Measurements from ENCODE around the gene EPOP. TPM values are rescaled to one million over a fixed set of nuclear protein-coding genes. Genes with fewer than 3 reads are reported as not detected.

The EPOP gene
- total and polyA plus RNA-seq, 2 of the 13 experiments (the other 11 are each of a cell fraction or from before 2014, with no cell fraction given): 14.7 to 37.8 TPM

GRCh38 chr17:38657824-38658740 lies 16.7 kb downstream of the EPOP start (continued):
- no peak for TF ChIP-seq ARID3A (IDR thresholded peaks at IDR 0.05; ENCODE audit: low read depth, low read length)
- TF ChIP-seq ZNF333 (CRISPR knock-in tag; IDR thresholded peaks at IDR 0.05; ENCODE audit: borderline replicate concordance): 0 out of 2 replicates have a peak, but pooled peaks have one; percentile 60
- no peak for TF ChIP-seq CBX1 (IDR thresholded peaks at IDR 0.05; ENCODE audit: low read depth)
- TF ChIP-seq, protein P1, sequence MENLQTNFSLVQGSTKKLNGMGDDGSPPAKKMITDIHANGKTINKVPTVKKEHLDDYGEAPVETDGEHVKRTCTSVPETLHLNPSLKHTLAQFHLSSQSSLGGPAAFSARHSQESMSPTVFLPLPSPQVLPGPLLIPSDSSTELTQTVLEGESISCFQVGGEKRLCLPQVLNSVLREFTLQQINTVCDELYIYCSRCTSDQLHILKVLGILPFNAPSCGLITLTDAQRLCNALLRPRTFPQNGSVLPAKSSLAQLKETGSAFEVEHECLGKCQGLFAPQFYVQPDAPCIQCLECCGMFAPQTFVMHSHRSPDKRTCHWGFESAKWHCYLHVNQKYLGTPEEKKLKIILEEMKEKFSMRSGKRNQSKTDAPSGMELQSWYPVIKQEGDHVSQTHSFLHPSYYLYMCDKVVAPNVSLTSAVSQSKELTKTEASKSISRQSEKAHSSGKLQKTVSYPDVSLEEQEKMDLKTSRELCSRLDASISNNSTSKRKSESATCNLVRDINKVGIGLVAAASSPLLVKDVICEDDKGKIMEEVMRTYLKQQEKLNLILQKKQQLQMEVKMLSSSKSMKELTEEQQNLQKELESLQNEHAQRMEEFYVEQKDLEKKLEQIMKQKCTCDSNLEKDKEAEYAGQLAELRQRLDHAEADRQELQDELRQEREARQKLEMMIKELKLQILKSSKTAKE (CRISPR knock-in tag; IDR thresholded peaks at IDR 0.05; ENCODE audit: borderline replicate concordance): no peak
- no peak for TF ChIP-seq ZSCAN12 (CRISPR knock-in tag; IDR thresholded peaks at IDR 0.05)
- TF ChIP-seq ZNF160 (CRISPR knock-in tag; IDR thresholded peaks at IDR 0.05): peak; percentile 29; the same call in 1 of the 2 replicates
- TF ChIP-seq PAXIP1 (CRISPR knock-in tag; conservative IDR thresholded peaks at IDR 0.05): no peak
- TF ChIP-seq JUND (CRISPR knock-in tag; IDR thresholded peaks at IDR 0.05): no peak
- no peak for TF ChIP-seq RCOR2 (CRISPR knock-in tag; IDR thresholded peaks at IDR 0.05)
- TF ChIP-seq BATF2 (CRISPR knock-in tag; IDR thresholded peaks at IDR 0.05): 0 out of 2 replicates have a peak, but pooled peaks have one; percentile 89
- peak; percentile 63; the same call in 1 of the 2 replicates for TF ChIP-seq ZFP37 (CRISPR knock-in tag; IDR thresholded peaks at IDR 0.05; ENCODE audit: borderline replicate concordance)
- TF ChIP-seq REL (CRISPR knock-in tag; conservative IDR thresholded peaks at IDR 0.05): 0 out of 2 replicates have a peak, but pooled peaks have one; percentile 64
- TF ChIP-seq, protein P2, sequence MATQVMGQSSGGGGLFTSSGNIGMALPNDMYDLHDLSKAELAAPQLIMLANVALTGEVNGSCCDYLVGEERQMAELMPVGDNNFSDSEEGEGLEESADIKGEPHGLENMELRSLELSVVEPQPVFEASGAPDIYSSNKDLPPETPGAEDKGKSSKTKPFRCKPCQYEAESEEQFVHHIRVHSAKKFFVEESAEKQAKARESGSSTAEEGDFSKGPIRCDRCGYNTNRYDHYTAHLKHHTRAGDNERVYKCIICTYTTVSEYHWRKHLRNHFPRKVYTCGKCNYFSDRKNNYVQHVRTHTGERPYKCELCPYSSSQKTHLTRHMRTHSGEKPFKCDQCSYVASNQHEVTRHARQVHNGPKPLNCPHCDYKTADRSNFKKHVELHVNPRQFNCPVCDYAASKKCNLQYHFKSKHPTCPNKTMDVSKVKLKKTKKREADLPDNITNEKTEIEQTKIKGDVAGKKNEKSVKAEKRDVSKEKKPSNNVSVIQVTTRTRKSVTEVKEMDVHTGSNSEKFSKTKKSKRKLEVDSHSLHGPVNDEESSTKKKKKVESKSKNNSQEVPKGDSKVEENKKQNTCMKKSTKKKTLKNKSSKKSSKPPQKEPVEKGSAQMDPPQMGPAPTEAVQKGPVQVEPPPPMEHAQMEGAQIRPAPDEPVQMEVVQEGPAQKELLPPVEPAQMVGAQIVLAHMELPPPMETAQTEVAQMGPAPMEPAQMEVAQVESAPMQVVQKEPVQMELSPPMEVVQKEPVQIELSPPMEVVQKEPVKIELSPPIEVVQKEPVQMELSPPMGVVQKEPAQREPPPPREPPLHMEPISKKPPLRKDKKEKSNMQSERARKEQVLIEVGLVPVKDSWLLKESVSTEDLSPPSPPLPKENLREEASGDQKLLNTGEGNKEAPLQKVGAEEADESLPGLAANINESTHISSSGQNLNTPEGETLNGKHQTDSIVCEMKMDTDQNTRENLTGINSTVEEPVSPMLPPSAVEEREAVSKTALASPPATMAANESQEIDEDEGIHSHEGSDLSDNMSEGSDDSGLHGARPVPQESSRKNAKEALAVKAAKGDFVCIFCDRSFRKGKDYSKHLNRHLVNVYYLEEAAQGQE (IDR thresholded peaks at IDR 0.05; ENCODE audit: borderline replicate concordance in 1 of 2, low read depth in 1 of 2, low read length in 2 of 2): 0 out of 4 replicates have a peak, but pooled peaks of 1 of the 2 experiments have one; percentile 32
- TF ChIP-seq MYC (CRISPR knock-in tag; IDR thresholded peaks at IDR 0.05; ENCODE audit: borderline replicate concordance): peak; percentile 57; the same call in 1 of the 2 replicates
- TF ChIP-seq ZNF883 (CRISPR knock-in tag; IDR thresholded peaks at IDR 0.05; ENCODE audit: not compliant biosample characterization): peak; percentile 0
